K562 (cell line): ENCODE data around the gene SCAMP2. TPM values are rescaled to one million over a fixed set of nuclear protein-coding genes. Genes with fewer than 3 reads are reported as not detected.

Source experiments
- CHAMP1 ChIP-seq: fragments of 450-650 bp; IDR thresholded peaks from 2 replicates; pipeline ENCODE4 v1.6.1; 2016; ENCODE audit warnings: mild to moderate bottlenecking
- E2F6 ChIP-seq, 2 experiments: IDR thresholded peaks; 2 replicates each; pipeline ENCODE4 v1.6.1; 2011; ENCODE audit warnings: borderline replicate concordance in 1 of 2, control low read depth in 1 of 2, low read depth in 1 of 2, low read length in 1 of 2, mild to moderate bottlenecking in 1 of 2, mixed read lengths in 1 of 2, moderate library complexity in 1 of 2; ENCODE audit not compliant: insufficient read depth in 1 of 2, insufficient read length in 1 of 2, poor library complexity in 1 of 2, severe bottlenecking in 1 of 2; ENCODE audit errors: extremely low read depth in 1 of 2
- HDAC6 ChIP-seq: IDR thresholded peaks from 2 replicates; pipeline ENCODE4 v1.6.1; 2012; ENCODE audit warnings: low read depth, mild to moderate bottlenecking, control low read depth, inconsistent platforms, low read length, moderate library complexity
- MIER1 ChIP-seq: fragments of 450-650 bp; IDR thresholded peaks from 2 replicates; pipeline ENCODE4 v1.6.1; 2016; ENCODE audit warnings: antibody characterized with exemption, mild to moderate bottlenecking, low read depth
- MXI1 ChIP-seq: IDR thresholded peaks from 2 replicates; pipeline ENCODE4 v1.6.1; 2011; ENCODE audit warnings: low read depth, mild to moderate bottlenecking, improper control_type of control experiment, low read length
- NR4A1 ChIP-seq, 2 experiments: fragments of 250-450 bp in 1 of 2; fragments of 450-650 bp in 1 of 2; sonication (Bioruptor Pico) in 1 of 2; IDR thresholded peaks; 2 replicates each; pipeline versions ENCODE4 v1.4.0 to v1.6.1; 2016 to 2020; ENCODE audit warnings: mild to moderate bottlenecking in 2 of 2, missing compliant biosample characterization in 1 of 2, missing genetic modification characterization in 1 of 2, moderate library complexity in 1 of 2
- PHF20 ChIP-seq: fragments of 450-650 bp; IDR thresholded peaks from 2 replicates; pipeline ENCODE4 v1.6.1; 2018; ENCODE audit not compliant: partially characterized antibody
- PRMT5 ChIP-seq: sonication (generic); formaldehyde crosslinking; IDR thresholded peaks from 2 replicates; pipeline ENCODE4 v1.5.0; 2020; ENCODE audit warnings: missing genetic modification reagents
- RB1 ChIP-seq: fragments of 450-650 bp; IDR thresholded peaks from 2 replicates; pipeline ENCODE4 v1.6.1; 2017; ENCODE audit warnings: low read depth, mild to moderate bottlenecking
- TSHZ1 ChIP-seq: fragments of 250-450 bp; sonication (Bioruptor Pico); IDR thresholded peaks from 2 replicates; pipeline ENCODE4 v1.4.0; 2020; ENCODE audit warnings: mild to moderate bottlenecking, moderate library complexity
- ZBTB49 ChIP-seq: sonication (generic); formaldehyde crosslinking; IDR thresholded peaks from 2 replicates; pipeline ENCODE4 v1.8.0; 2022; ENCODE audit warnings: missing genetic modification reagents, mild to moderate bottlenecking, borderline replicate concordance
- ZNF224 ChIP-seq: sonication (generic); formaldehyde crosslinking; IDR thresholded peaks from 2 replicates; pipeline ENCODE4 v1.8.0; 2022; ENCODE audit warnings: mild to moderate bottlenecking, missing genetic modification reagents
- ZNF589 ChIP-seq: fragments of 200-800 bp; sonication (Bioruptor generic); IDR thresholded peaks from 2 replicates; pipeline ENCODE4 v1.6.1; 2016; ENCODE audit warnings: low read depth, missing genetic modification characterization, missing compliant biosample characterization
- ZSCAN29 ChIP-seq: fragments of 450-650 bp; IDR thresholded peaks from 2 replicates; pipeline ENCODE4 v1.6.1; 2017
- polyA plus RNA-seq, 8 experiments: library from polyadenylated mRNA; depleted of rRNA in 4 of 8; stranded (reverse) in 5 of 8; unstranded in 3 of 8; fragments of >200 nt; fragmentation: Nextera tagmentation in 2 of 8; fragmentation: Illumina TruSeq in 1 of 8; extraction: Ambion mirVana in 2 of 8; extraction: Trizol in 1 of 8; gene quantifications; 2 replicates each; pipeline versions ENCODE4 v1.2.1 to v1.2.3, GENCODE V29; 2011 to 2014; ENCODE audit warnings: inconsistent platforms in 1 of 8, missing spikeins in 1 of 8
- total RNA-seq, 7 experiments: library from RNA; depleted of rRNA in 6 of 7; stranded (reverse); fragments of >200 nt in 6 of 7; fragmentation: Illumina TruSeq in 2 of 7; extraction: Trizol in 2 of 7; gene quantifications; 2 replicates each; pipeline versions ENCODE4 v1.2.1 to v1.2.3, GENCODE V29; 2011 to 2021; ENCODE audit warnings: low replicate concordance in 1 of 7
- TF ChIP-seq, protein P1 (sequence below): sonication (generic); formaldehyde crosslinking; IDR thresholded peaks from 2 replicates; pipeline ENCODE4 v1.8.0; 2022; ENCODE audit warnings: mild to moderate bottlenecking, missing genetic modification reagents
- TF ChIP-seq, protein P2 (sequence below): fragments of 250-450 bp; sonication (Bioruptor Pico); IDR thresholded peaks from 2 replicates; pipeline ENCODE4 v1.8.0; 2022; ENCODE audit warnings: moderate library complexity, mild to moderate bottlenecking, inconsistent platforms

SCAMP2 gene
- total and polyA plus RNA-seq, 9 of the 15 experiments (the other 6 are each of a cell fraction or from before 2014, with no cell fraction given), result 5.9 to 61.1 (median 20.1) TPM

DNA sequence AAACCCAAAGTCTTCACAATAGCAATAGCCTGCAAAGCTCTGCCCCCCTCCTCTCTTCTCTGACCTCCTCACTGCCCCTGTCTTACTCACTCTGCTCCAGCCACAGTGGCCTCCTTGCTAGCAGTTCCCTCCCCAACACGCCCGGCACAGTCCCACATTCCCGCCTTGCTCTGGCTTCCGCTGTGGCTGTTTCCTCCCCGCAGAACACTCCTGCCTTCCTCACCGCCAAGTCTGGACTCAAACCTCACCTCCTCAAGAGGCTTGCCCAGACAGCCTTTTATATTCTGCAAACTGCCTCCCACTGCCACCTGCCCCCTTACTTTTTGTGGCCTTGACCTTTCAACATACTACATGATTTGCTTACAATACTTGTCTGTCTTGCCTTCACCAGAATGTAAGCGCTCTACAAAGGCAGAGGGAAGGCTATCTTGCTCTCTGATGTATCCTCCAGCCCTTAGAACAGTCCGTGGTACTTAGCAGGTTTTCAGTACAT, 16.3 kb upstream of the SCAMP2 start (continued):
- no peak for TF ChIP-seq ZBTB49
- TF ChIP-seq RB1, result peak; percentile 19; the same call in 1 of the 2 replicates
- peak; percentile 22 for TF ChIP-seq PHF20
- peak; percentile 39; the same call in 1 of the 2 replicates for TF ChIP-seq ZNF589 (CRISPR knock-in tag)
- no peak for TF ChIP-seq MIER1
- TF ChIP-seq, protein P1, sequence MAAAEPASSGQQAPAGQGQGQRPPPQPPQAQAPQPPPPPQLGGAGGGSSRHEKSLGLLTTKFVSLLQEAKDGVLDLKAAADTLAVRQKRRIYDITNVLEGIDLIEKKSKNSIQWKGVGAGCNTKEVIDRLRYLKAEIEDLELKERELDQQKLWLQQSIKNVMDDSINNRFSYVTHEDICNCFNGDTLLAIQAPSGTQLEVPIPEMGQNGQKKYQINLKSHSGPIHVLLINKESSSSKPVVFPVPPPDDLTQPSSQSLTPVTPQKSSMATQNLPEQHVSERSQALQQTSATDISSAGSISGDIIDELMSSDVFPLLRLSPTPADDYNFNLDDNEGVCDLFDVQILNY (CRISPR knock-in tag), result 0 out of 2 replicates have a peak, but pooled peaks have one; percentile 15
- no peak for TF ChIP-seq MXI1
- TF ChIP-seq E2F6 (IDR thresholded peaks at IDR 0.05; ENCODE audit: borderline replicate concordance in 1 of 2, extremely low read depth in 1 of 2, insufficient read depth in 1 of 2, insufficient read length in 1 of 2, low read depth in 1 of 2, low read length in 1 of 2, poor library complexity in 1 of 2, severe bottlenecking in 1 of 2), result peak; percentile 91 to 94
- TF ChIP-seq TSHZ1 (CRISPR knock-in tag), result no peak
- no peak for TF ChIP-seq HDAC6
- no peak for TF ChIP-seq NR4A1 (CRISPR knock-in tag; IDR thresholded peaks at IDR 0.05)
- TF ChIP-seq NR4A1 (tag; IDR thresholded peaks at IDR 0.05), result no peak
- TF ChIP-seq, protein P2, sequence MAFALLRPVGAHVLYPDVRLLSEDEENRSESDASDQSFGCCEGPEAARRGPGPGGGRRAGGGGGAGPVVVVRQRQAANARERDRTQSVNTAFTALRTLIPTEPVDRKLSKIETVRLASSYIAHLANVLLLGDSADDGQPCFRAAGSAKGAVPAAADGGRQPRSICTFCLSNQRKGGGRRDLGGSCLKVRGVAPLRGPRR (CRISPR knock-in tag), result no peak
- no peak for TF ChIP-seq PRMT5 (CRISPR knock-in tag)
- TF ChIP-seq CHAMP1, result no peak
- TF ChIP-seq ZSCAN29, result no peak
- TF ChIP-seq ZNF224, result 0 out of 2 replicates have a peak, but pooled peaks have one; percentile 42
